Neural progenitor cell (in vitro differentiated cells): Measurements from ENCODE around the gene SDHA.

Experiments used
- EZH2 ChIP-seq: fragments of 200-600 bp; sonication (generic); IDR thresholded peaks from 2 replicates; pipeline ENCODE4 v1.6.1; 2017; ENCODE audit warnings: antibody characterized with exemption, mild to moderate bottlenecking, moderate library complexity
- TF ChIP-seq, protein P1 (sequence below): fragments of 200-600 bp; sonication (generic); IDR thresholded peaks from 2 replicates; pipeline ENCODE4 v1.5.1; 2017; ENCODE audit warnings: antibody characterized with exemption, mild to moderate bottlenecking

GRCh38 chr5:234450-234849 lies 16.3 kb downstream of the SDHA start:
- TF ChIP-seq, protein P1, sequence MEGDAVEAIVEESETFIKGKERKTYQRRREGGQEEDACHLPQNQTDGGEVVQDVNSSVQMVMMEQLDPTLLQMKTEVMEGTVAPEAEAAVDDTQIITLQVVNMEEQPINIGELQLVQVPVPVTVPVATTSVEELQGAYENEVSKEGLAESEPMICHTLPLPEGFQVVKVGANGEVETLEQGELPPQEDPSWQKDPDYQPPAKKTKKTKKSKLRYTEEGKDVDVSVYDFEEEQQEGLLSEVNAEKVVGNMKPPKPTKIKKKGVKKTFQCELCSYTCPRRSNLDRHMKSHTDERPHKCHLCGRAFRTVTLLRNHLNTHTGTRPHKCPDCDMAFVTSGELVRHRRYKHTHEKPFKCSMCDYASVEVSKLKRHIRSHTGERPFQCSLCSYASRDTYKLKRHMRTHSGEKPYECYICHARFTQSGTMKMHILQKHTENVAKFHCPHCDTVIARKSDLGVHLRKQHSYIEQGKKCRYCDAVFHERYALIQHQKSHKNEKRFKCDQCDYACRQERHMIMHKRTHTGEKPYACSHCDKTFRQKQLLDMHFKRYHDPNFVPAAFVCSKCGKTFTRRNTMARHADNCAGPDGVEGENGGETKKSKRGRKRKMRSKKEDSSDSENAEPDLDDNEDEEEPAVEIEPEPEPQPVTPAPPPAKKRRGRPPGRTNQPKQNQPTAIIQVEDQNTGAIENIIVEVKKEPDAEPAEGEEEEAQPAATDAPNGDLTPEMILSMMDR: no peak
- no peak for TF ChIP-seq EZH2
